Activated naive CD8-positive, alpha-beta T cell (primary cell): Measurements from ENCODE around the gene TRIOBP.
"Not testable (repeated sequence)": the region's sequence is repeated elsewhere in the genome, so short reads cannot be mapped to it uniquely, and the experiment has no call there.

ENCODE experiments used
- H3K27ac Mint-ChIP-seq: one replicate; pipeline ENCODE4 v1.8.0; 2021; ENCODE audit warnings: mixed read lengths
- H3K27me3 Mint-ChIP-seq: one replicate; pipeline ENCODE4 v1.8.0; 2021; ENCODE audit warnings: mixed read lengths
- H3K36me3 Mint-ChIP-seq: one replicate; pipeline ENCODE4 v1.8.0; 2021; ENCODE audit warnings: mixed read lengths
- H3K4me1 Mint-ChIP-seq: one replicate; pipeline ENCODE4 v1.8.0; 2021; ENCODE audit warnings: low read depth, mixed read lengths
- H3K4me3 Mint-ChIP-seq: one replicate; pipeline ENCODE4 v1.8.0; 2021; ENCODE audit warnings: mild to moderate bottlenecking, mixed read lengths
- H3K9me3 Mint-ChIP-seq: one replicate; pipeline ENCODE4 v1.8.0; 2021; ENCODE audit warnings: low read depth, mixed read lengths

TRIOBP gene

DNA sequence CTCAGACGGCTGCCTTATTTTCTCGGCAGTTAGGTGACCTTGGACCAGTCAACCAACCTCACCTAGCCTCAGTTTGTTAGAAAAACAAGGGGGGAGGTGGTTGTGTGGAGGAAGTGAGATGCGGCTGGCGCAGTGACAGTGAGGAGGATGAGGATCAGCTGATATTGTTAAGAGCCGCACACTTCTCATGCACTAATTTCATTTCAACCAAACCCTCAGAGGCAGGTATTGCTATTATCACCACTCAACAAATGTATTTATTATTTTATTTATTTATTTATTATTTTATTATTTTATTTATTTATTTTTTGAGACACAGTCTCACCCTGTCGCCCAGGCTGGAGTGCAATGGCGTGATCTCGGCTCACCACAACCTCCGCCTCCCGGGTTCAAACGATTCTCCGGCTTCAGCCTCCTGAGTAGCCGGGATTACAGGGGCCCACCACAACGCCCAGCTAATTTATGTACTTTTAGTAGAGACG is 19.3 kb upstream of the TRIOBP start:
- Mint-ChIP-seq H3K4me3 (peak overlapping the region; percentile 86), H3K4me1 (peaks cover 50% of the 10 kb centered on the region), H3K36me3 (no peaks in the 10 kb centered on the region), H3K27me3 (no peaks in the 10 kb centered on the region), H3K9me3 (no peaks in the 10 kb centered on the region), H3K27ac (peak overlapping the region; percentile 93)

DNA sequence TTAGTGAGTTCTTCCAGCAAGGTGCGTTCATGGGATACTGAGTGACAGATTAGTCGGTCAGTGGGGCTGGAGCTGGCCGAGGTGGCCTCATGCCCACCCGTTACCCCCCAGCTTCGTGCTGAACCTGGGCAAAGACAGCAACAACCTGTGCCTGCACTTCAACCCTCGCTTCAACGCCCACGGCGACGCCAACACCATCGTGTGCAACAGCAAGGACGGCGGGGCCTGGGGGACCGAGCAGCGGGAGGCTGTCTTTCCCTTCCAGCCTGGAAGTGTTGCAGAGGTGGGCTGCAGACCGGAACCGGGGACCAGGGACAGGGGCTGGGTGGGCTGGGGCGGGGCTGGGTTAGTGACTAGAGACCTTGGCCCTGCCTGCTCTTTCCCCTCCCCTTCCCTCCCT is 18.5 kb upstream of the TRIOBP start:
- Mint-ChIP-seq H3K9me3 (no peaks in the 10 kb centered on the region), H3K27me3 (no peaks in the 10 kb centered on the region), H3K4me3 (peak overlapping the region; percentile 76), H3K36me3 (no peaks in the 10 kb centered on the region), H3K4me1 (peaks cover 43% of the 10 kb centered on the region), H3K27ac (no peak overlapping the region)

DNA sequence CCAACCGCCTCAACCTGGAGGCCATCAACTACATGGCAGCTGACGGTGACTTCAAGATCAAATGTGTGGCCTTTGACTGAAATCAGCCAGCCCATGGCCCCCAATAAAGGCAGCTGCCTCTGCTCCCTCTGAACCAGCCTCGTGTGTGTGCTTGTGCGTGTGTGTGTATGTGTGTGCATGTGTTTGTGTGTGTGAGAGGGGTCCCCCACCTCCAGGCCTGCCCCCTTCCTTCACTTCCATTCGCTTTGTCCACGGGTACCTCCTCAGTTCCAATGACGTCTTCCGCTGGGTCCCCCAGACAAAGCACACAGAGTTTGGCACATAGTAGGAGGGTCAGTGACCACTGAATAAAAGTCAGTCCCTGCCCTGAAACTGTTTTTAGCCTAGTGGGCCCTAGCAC is 17.2 kb upstream of the TRIOBP start:
- no peaks in the 10 kb centered on the region for H3K36me3 Mint-ChIP-seq
- H3K4me3 Mint-ChIP-seq, result peak overlapping the region; percentile 17
- H3K9me3 Mint-ChIP-seq, result no peaks in the 10 kb centered on the region
- H3K27me3 Mint-ChIP-seq, result no peaks in the 10 kb centered on the region
- H3K27ac Mint-ChIP-seq, result peak overlapping the region; percentile 47
- H3K4me1 Mint-ChIP-seq, result peaks cover 34% of the 10 kb centered on the region

DNA sequence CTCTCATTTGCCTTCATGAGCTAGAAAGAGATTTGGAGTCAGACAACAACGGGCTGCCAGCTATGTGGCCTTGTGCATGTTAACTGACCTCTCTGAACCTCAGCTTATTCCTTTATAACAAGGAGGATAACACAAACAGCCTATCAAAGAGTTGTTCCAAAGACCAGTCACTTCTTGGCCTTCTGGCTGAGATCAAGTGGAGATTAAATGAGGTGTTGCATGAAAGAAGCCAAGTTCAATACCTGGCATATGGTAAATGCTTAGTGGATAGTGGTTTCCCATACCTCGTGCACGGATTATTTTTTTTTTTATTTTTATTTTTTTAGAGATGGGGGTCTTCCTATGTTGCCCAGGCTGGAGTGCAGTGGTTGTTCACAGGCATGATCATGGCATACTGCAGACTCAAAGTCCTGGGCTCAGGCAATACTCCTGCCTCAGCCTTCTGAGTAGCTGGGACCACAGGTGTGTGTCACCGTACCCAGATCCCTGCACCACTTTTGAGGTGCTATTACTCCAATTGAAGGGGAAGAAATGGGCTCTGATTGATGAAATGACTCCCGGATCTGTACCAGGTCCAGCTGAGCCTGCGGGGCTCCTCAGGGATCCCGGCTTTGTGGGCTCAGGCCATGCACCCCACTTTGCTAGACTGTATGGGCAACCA is 16.5 kb upstream of the TRIOBP start:
- peaks cover 32% of the 10 kb centered on the region for H3K4me1 Mint-ChIP-seq
- no peaks in the 10 kb centered on the region for H3K36me3 Mint-ChIP-seq
- H3K27ac Mint-ChIP-seq, result no peak overlapping the region
- no peaks in the 10 kb centered on the region for H3K9me3 Mint-ChIP-seq
- H3K27me3 Mint-ChIP-seq, result no peaks in the 10 kb centered on the region
- no peak overlapping the region for H3K4me3 Mint-ChIP-seq

DNA sequence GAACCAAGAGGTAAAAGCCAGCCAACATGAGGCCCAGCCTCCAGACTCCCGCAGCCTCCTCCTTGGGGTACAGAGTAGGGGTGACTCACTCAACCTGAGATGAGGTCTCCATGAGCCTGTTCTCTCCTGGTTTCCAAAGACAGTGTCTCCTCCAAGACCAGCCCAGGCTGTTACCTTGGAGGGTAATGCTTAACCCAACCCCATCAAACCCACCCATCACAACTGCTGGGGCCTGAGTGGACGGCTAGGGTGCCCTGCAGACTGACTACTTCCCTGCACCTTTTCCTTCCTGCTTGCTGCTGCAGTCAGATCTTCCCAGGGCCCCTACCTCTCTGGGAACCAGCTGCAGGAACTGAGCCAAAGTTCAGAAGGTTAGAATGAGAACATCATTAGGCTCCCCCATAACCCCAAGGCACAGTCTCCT is 15.8 kb upstream of the TRIOBP start:
- H3K27ac Mint-ChIP-seq, result no peak overlapping the region
- no peaks in the 10 kb centered on the region for H3K27me3 Mint-ChIP-seq
- H3K36me3 Mint-ChIP-seq, result no peaks in the 10 kb centered on the region
- no peak overlapping the region for H3K4me3 Mint-ChIP-seq
- no peaks in the 10 kb centered on the region for H3K9me3 Mint-ChIP-seq
- H3K4me1 Mint-ChIP-seq, result peaks cover 26% of the 10 kb centered on the region

DNA sequence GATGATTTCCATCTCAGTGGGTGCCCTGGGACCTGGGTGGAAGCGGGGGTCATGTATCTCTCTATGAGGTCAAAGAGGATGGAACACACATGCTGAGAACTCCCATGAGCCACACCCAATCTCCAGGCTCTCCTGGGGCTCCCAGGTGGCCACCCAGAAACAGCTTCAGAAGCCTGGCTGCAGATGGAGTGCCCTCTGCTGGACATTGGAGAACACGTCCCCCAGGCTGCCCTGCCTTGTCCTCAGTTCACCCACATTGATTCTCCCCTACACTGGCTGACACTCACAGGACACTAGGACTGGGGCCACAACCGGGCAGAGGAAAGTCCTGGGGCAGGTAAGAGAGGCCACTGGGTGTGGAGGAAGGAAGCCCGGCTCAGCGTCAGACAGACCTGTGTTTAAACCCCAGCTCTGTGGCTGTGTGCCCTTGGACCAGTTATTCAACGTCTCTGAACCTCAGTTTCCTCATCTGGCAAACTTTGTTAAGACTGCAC is 15.2 kb upstream of the TRIOBP start:
- no peaks in the 10 kb centered on the region for H3K9me3 Mint-ChIP-seq
- H3K27ac Mint-ChIP-seq, result no peak overlapping the region
- H3K36me3 Mint-ChIP-seq, result no peaks in the 10 kb centered on the region
- no peak overlapping the region for H3K4me3 Mint-ChIP-seq
- H3K4me1 Mint-ChIP-seq, result peaks cover 24% of the 10 kb centered on the region
- H3K27me3 Mint-ChIP-seq, result no peaks in the 10 kb centered on the region

DNA sequence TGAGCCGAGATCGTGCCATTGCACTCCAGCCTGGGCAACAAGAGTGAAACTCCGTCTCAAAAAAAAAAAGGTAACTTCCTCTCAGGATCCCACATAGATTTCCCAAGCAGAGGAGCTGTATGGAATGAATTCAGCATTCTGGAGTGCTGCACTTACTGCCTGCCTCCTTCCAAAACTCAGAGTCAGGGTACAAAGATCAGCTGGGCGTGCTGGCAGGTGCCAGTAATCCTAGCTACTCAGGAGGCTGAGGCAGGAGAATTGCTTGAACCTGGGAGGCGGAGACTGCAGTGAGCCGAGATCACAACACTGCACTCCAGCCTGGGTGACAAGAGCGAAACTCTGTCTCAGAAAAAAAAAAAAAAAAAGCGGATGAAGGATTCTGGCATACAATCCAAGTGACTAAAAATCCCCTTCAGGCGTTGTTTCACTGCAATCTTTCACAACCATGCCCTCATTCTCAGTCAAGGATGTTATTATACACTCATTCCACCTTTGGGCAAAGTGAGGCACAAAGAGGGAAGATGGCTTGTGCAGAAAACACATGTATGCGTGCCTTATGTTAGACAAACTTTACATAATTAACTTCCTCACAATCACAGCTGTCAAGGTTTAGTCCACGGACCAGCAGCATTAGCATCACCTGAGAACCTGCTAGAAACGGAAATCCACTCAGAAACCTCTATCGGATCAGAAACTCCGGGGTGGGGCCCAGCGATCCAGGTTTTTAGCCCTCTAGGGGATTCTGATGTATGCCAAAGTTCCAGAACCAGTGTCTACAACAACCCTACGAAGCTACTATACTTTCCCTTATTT is 11.8 kb upstream of the TRIOBP start:
- Mint-ChIP-seq H3K27ac (peak overlapping the region; percentile 46), H3K4me3 (peak overlapping the region; percentile 94), H3K4me1 (peaks cover 20% of the 10 kb centered on the region), H3K27me3 (no peaks in the 10 kb centered on the region), H3K9me3 (no peaks in the 10 kb centered on the region), H3K36me3 (peaks cover 7% of the 10 kb centered on the region)

DNA sequence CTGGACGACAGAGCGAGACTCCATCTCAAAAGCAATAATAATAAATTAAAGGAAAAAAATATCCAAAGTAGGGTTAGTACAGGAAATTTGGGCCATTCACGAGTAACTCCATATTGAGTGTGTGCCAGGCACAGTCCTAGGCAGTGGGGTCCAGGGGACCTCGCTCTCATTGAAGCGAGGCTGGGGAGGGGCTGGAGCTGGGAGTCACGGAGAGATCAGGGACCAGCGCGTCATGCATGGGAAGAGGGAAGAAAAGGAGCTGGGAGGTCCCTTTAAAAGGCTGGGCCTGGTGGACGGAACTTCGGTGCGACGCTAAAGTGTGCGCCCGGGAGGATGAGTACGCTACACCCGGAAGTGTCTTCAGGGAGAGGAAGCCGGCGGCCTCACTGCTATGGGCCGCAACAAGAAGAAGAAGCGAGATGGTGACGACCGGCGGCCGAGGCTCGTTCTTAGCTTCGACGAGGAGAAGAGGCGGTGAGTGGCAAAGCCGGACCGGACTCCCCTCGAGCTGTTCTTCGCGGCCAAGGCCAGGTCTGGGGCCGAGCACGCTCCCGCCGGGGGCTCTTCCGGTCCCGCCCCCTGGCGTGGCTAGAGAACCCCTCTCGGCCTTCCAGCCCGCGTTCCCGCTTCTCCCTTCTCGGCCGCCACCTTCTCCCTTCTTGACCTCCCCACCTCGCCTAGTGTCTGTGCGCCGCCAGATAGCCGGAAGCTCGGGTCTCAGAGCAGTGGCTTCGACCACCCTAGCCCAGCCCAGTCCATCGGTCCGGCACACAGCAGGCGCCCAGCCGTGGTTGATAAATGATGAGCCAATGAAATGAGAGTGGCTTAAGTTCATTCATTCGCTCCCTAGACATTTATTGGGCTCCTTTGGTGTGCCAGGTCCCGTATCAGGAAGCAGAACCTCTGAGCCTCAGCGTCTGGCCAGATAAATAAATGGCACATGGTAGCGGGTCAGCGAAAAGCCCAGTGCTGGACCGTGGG is 10.6 kb upstream of the TRIOBP start, which contains the start of gene NOL12:
Gene NOL12 (plus strand): TSS at position 342 of the 981 bp plus-strand sequence. CDS start 50 bp downstream, at position 392.
- Mint-ChIP-seq H3K27ac (peak within 1 kb of the TSS; percentile 98), H3K36me3 (peaks cover 9% of the 10 kb centered on the region), H3K4me1 (peaks cover 20% of the 10 kb centered on the region), H3K4me3 (peak within 1 kb of the TSS; percentile 94), H3K27me3 (no peaks in the 10 kb centered on the region), H3K9me3 (no peaks in the 10 kb centered on the region)

DNA sequence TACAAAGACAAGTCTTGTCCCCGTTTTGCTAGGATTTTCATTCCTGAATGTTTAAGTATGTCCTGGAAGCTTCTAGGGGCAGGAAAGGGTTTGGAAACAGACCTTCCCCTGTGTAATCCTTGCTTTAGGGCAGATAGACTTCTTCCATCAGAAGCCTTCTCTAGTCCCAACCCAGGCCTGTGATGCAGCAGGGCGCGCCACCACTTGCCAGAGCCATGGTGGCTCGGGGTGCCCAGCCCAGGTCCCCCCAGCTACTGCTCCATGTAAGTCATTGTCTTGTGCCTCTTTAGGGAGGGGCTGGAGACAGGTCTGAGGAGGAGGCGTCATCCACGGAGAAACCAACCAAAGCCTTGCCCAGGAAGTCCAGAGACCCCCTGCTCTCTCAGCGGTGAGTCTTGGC is 6.4 kb upstream of the TRIOBP start:
- Mint-ChIP-seq H3K4me3 (no peak overlapping the region), H3K36me3 (peaks cover 14% of the 10 kb centered on the region), H3K27me3 (no peaks in the 10 kb centered on the region), H3K9me3 (no peaks in the 10 kb centered on the region), H3K4me1 (peaks cover 17% of the 10 kb centered on the region), H3K27ac (no peak overlapping the region)

DNA sequence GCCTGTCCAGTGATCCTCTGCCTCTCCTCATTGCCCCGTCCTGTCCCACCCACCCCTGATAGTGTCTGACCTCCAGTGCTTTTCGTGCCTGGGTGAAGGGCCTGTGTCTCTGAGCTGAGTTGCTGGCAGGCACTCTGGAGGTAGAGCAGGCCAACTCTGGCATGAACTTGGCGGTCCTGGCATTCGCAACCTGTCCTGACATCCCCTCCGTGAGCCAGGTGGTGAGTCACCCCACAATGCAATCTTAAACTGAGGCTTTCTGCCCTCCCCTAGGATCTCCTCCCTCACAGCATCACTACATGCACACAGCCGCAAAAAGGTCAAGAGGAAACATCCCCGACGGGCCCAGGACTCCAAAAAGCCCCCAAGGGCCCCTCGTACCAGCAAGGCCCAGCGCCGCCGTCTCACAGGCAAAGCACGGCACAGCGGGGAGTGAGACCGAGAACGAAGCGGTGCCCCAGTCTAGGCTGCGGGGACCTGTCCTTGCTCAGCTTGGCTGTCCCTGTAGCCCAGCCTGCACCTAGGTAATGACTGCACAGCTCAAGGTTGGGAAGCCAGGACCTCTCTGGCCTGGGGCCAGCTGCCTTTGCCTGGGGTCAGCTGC is 5.8 kb upstream of the TRIOBP start:
- Mint-ChIP-seq H3K4me3 (no peak overlapping the region), H3K4me1 (peaks cover 20% of the 10 kb centered on the region), H3K36me3 (peaks cover 14% of the 10 kb centered on the region), H3K27ac (no peak overlapping the region), H3K27me3 (no peaks in the 10 kb centered on the region), H3K9me3 (no peaks in the 10 kb centered on the region)

DNA sequence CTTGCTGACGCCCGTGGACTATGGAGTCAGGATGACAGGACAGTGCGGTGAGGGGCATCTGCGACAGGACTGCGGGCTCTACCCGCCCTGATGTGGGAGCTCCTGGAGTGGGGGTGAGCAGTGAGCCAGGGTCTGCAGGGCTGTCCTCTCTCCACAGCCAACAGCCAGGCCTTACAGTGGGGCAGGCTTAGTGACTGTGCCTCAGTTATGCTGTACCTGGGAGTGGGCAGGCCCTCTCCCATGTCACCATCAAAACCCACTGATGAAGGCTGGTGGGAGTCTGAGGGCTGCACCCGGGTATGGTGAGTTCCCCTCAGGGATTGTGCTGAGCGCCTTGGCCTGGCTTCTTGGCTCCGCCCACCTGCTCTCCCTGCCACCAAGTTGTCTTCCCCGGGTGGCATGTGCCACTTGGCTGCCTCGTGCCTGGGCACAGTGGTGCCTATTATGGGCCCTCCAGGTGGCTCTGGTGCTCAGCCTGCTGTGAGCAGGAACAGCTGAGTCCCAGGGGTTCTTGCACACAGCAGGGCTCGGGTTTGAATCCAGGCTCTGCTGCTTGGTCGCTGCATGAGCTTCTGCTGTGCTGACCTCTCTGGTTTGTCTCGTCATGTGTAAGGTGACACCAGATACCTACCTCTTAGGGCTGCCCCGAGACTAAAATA is 4.1 kb upstream of the TRIOBP start:
- Mint-ChIP-seq H3K4me1 (peaks cover 23% of the 10 kb centered on the region), H3K9me3 (no peaks in the 10 kb centered on the region), H3K4me3 (no peak overlapping the region), H3K36me3 (peaks cover 14% of the 10 kb centered on the region), H3K27me3 (no peaks in the 10 kb centered on the region), H3K27ac (no peak overlapping the region)

DNA sequence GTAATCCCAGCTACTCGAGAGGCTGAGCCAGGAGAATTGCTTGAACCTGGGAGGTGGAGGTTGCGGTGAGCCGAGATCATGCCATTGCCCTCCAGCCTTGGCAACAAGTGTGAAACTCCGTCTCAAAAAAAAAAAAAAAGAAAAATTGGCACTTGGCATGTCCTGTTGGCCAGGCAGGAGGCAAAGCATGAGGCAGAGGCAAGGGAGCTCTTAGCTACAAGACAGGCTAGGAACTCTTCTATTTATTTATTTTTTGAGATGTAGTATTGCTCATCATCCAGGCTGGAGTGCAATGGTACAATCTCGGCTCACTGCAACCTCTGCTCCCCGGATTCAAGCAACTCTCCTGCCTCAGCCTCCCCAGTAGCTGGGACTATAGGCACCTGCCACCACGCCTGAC is 2.7 kb upstream of the TRIOBP start:
- H3K9me3 Mint-ChIP-seq, H3K27ac Mint-ChIP-seq, H3K4me3 Mint-ChIP-seq, H3K27me3 Mint-ChIP-seq: not testable (repeated sequence)
- Mint-ChIP-seq H3K4me1 (peaks cover 15% of the 10 kb centered on the region), H3K36me3 (peaks cover 11% of the 10 kb centered on the region)

DNA sequence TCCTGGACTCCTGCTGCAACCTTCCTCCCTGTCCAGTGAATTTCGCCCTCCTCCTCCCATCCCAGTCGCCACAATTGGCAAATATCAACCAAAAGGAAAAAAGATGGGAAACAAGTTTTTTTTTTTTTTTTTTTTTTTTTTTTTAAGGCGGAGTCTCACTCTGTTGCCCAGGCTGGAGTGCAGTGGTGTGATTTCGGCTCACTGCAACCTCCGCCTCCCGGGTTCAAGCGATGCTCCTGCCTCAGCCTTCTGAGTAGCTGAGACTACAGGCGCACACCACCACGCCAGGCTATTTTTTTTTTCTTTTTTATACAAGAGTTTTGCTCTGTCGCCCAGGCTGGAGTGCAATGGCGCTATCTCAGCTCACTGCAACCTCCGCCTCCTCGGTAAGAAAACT is 590 bp upstream of the TRIOBP start:
- H3K36me3 Mint-ChIP-seq, H3K9me3 Mint-ChIP-seq, H3K27me3 Mint-ChIP-seq, H3K27ac Mint-ChIP-seq: not testable (repeated sequence)
- Mint-ChIP-seq H3K4me1 (peaks cover 14% of the 10 kb centered on the region), H3K4me3 (peak overlapping the region; percentile 17)

DNA sequence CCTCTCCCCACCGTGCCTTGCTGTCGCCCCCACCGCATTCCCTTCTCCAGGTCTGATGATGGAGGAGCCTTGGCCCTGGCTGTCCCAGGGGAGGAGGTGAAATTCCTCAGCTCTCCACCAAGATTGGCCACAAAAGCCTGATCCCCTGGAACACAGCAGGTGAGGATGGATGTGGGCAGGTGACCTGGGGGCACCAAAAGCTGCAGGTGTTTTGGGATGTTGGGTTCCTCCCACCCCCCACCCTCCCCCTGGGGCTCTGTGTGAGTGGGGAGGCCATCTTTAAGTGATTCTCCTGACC is 639 bp downstream of the TRIOBP start:
- Mint-ChIP-seq H3K9me3 (no peaks in the 10 kb centered on the region), H3K36me3 (peaks cover 2% of the 10 kb centered on the region), H3K27me3 (no peaks in the 10 kb centered on the region), H3K27ac (no peak overlapping the region), H3K4me1 (peaks cover 14% of the 10 kb centered on the region), H3K4me3 (no peak overlapping the region)
